Neural cell (in vitro differentiated cells): ENCODE results near the gene GPC1. TPM values are rescaled to one million over a fixed set of nuclear protein-coding genes. Genes with fewer than 3 reads are reported as not detected.

Experiments used
- H2AFZ ChIP-seq: fragments of 200-600, 300-800 bp; sonication (generic), shearing (Covaris generic); 2 replicates; pipeline ENCODE4 v1.6.0; 2014; ENCODE audit warnings: low read depth, mild to moderate bottlenecking, antibody characterized with exemption, low read length, moderate library complexity
- H3F3A ChIP-seq: fragments of 200-600 bp; shearing (Covaris generic); 2 replicates; pipeline ENCODE4 v1.6.1; 2016; ENCODE audit warnings: mild to moderate bottlenecking, moderate library complexity, mixed read lengths, antibody characterized with exemption, low read length; ENCODE audit not compliant: insufficient read depth, poor library complexity, severe bottlenecking
- H3K27ac ChIP-seq: fragments of 200-600, 300-800 bp; sonication (generic), shearing (Covaris generic); 2 replicates; pipeline ENCODE4 v1.5.1; 2014; ENCODE audit warnings: mild to moderate bottlenecking, low read length, moderate library complexity
- H3K27me3 ChIP-seq: fragments of 300-800, 200-600 bp; sonication (generic), shearing (Covaris generic); 2 replicates; pipeline ENCODE4 v1.6.0; 2014; ENCODE audit warnings: mild to moderate bottlenecking, low read depth, low read length, moderate library complexity; ENCODE audit not compliant: insufficient read depth
- H3K36me3 ChIP-seq: fragments of 300-800, 200-600 bp; sonication (generic), shearing (Covaris generic); 2 replicates; pipeline ENCODE4 v1.5.1; 2014; ENCODE audit warnings: mild to moderate bottlenecking, antibody characterized with exemption, low read length, moderate library complexity; ENCODE audit not compliant: insufficient read depth
- H3K4me2 ChIP-seq: fragments of 300-800, 200-600 bp; sonication (generic), shearing (Covaris generic); 2 replicates; pipeline ENCODE4 v1.6.0; 2014; ENCODE audit warnings: mild to moderate bottlenecking, low read length
- H3K4me3 ChIP-seq: fragments of 300-800, 200-600 bp; sonication (generic), shearing (Covaris generic); 2 replicates; pipeline ENCODE4 v1.5.1; 2014; ENCODE audit warnings: mild to moderate bottlenecking, low read length, moderate library complexity
- H3K79me2 ChIP-seq: fragments of 200-600 bp; shearing (Covaris generic); replicated peaks from 2 replicates; pipeline ENCODE4 v1.6.0; 2014; ENCODE audit warnings: mild to moderate bottlenecking, low read length, moderate library complexity; ENCODE audit not compliant: insufficient read depth
- H3K9ac ChIP-seq: fragments of 300-800, 200-600 bp; sonication (generic), shearing (Covaris generic); 2 replicates; pipeline ENCODE4 v1.6.1; 2016; ENCODE audit warnings: mild to moderate bottlenecking, low read length, mixed read lengths
- H3K9me2 ChIP-seq: fragments of 200-600 bp; shearing (Covaris generic); 2 replicates; pipeline ENCODE4 v1.6.1; 2016; ENCODE audit warnings: mild to moderate bottlenecking, low read length, mixed read lengths; ENCODE audit not compliant: insufficient read depth
- H3K9me3 ChIP-seq: fragments of 200-600, 300-800 bp; sonication (generic), shearing (Covaris generic); 2 replicates; pipeline ENCODE4 v1.6.1; 2016; ENCODE audit warnings: mild to moderate bottlenecking, mixed run types, low read length, moderate library complexity, mixed read lengths
- H4K20me1 ChIP-seq: fragments of 200-600 bp; shearing (Covaris generic); 2 replicates; pipeline ENCODE4 v1.6.1; 2016; ENCODE audit warnings: mild to moderate bottlenecking, mixed run types; ENCODE audit not compliant: insufficient read depth
- EP300 ChIP-seq: fragments of 450-650 bp; conservative IDR thresholded peaks from 2 replicates; pipeline ENCODE4 v1.6.1; 2014; ENCODE audit warnings: antibody characterized with exemption, mild to moderate bottlenecking, moderate library complexity; ENCODE audit not compliant: poor library complexity, severe bottlenecking
- EZH2 ChIP-seq: fragments of 200-600, 300-800 bp; shearing (Covaris generic), sonication (generic); IDR thresholded peaks from 2 replicates; pipeline ENCODE4 v1.6.1; 2014; ENCODE audit warnings: antibody characterized with exemption, low read length, borderline replicate concordance, mild to moderate bottlenecking; ENCODE audit not compliant: insufficient read depth, poor library complexity, severe bottlenecking
- POLR2AphosphoS5 ChIP-seq: IDR thresholded peaks from 2 replicates; pipeline ENCODE4 v1.6.1; 2012
- RAD21 ChIP-seq: fragments of 450-650 bp; conservative IDR thresholded peaks from 2 replicates; pipeline ENCODE4 v1.6.1; 2014; ENCODE audit warnings: antibody characterized with exemption, mild to moderate bottlenecking, moderate library complexity
- TAF1 ChIP-seq: IDR thresholded peaks from 2 replicates; pipeline ENCODE4 v1.6.1; 2012; ENCODE audit warnings: low read depth
- polyA plus RNA-seq: library from polyadenylated mRNA; depleted of rRNA; stranded (reverse); fragments of >200 nt; gene quantifications from 2 replicates; pipeline ENCODE4 v1.2.3, GENCODE V29; 2014
- TF ChIP-seq, protein P1 (sequence below): fragments of 450-650 bp; IDR thresholded peaks from 2 replicates; pipeline ENCODE4 v1.5.1; 2014; ENCODE audit warnings: antibody characterized with exemption, mild to moderate bottlenecking, moderate library complexity; ENCODE audit not compliant: poor library complexity, severe bottlenecking

Gene GPC1
- polyA plus RNA-seq, 1 donor from 2014 or later, result 74.0 TPM

DNA sequence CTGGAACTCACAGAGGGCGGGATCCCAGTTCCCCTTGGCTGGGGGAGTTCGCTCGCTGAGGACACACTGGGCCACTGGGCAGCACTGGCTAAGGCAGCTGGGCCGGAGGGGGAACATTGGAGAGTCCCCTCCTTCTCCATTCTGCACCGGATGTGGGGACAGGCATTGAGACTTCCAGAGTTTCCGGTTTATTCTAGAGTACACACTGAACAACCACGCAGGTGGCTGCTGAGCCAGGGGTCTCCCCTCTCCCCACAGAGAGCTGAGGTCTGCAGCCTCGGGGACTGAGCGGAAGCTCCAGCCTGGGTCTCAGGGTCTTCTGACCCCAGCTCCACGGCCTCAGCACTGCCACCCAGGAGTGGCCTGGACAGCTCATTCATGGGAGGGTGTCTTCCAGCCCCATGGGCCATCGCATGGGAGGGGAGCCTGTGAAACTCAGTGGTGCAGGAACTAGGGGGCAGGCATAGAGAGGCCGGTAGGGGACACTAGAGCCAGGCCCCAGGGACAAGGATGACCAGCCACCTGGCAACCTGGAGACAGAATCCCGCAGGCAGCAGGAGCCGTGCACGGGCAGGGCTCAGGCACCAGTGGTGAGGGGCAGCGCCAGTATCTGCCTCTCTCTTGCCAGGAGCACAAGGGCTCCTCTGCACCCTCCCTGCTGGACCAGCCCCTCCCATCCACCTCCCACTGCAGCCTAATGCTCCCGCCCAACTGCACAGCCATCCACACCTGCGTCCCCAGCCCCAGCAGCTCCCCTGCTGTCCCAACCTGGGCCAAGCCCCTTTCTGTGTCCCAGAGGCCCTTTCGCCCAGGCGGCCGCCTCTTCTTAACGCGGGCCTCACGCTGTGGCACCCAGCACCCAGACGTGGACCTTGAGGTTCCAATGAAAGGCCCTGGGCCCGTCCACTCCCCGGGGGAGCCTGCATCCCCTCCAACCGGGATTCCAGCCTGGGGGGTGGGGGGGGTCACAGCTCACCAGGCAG, 45.1 kb upstream of the GPC1 start:
- Histone ChIP-seq H3K9me2 (no peaks in the 10 kb centered on the region), H3K4me3 (no peak overlapping the region), H3F3A (no peaks in the 10 kb centered on the region), H3K4me2 (no peak overlapping the region), H3K36me3 (no peaks in the 10 kb centered on the region), H3K79me2 (no peaks in the 10 kb centered on the region), H2AFZ (no peak overlapping the region), H3K9ac (no peak overlapping the region), H3K9me3 (no peaks in the 10 kb centered on the region), H3K27me3 (no peaks in the 10 kb centered on the region), H4K20me1 (no peaks in the 10 kb centered on the region), H3K27ac (no peak overlapping the region)
- TF ChIP-seq, protein P1, sequence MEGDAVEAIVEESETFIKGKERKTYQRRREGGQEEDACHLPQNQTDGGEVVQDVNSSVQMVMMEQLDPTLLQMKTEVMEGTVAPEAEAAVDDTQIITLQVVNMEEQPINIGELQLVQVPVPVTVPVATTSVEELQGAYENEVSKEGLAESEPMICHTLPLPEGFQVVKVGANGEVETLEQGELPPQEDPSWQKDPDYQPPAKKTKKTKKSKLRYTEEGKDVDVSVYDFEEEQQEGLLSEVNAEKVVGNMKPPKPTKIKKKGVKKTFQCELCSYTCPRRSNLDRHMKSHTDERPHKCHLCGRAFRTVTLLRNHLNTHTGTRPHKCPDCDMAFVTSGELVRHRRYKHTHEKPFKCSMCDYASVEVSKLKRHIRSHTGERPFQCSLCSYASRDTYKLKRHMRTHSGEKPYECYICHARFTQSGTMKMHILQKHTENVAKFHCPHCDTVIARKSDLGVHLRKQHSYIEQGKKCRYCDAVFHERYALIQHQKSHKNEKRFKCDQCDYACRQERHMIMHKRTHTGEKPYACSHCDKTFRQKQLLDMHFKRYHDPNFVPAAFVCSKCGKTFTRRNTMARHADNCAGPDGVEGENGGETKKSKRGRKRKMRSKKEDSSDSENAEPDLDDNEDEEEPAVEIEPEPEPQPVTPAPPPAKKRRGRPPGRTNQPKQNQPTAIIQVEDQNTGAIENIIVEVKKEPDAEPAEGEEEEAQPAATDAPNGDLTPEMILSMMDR, result no peak
- TF ChIP-seq RAD21 (no peak), EZH2 (no peak), POLR2AphosphoS5 (no peak)

DNA sequence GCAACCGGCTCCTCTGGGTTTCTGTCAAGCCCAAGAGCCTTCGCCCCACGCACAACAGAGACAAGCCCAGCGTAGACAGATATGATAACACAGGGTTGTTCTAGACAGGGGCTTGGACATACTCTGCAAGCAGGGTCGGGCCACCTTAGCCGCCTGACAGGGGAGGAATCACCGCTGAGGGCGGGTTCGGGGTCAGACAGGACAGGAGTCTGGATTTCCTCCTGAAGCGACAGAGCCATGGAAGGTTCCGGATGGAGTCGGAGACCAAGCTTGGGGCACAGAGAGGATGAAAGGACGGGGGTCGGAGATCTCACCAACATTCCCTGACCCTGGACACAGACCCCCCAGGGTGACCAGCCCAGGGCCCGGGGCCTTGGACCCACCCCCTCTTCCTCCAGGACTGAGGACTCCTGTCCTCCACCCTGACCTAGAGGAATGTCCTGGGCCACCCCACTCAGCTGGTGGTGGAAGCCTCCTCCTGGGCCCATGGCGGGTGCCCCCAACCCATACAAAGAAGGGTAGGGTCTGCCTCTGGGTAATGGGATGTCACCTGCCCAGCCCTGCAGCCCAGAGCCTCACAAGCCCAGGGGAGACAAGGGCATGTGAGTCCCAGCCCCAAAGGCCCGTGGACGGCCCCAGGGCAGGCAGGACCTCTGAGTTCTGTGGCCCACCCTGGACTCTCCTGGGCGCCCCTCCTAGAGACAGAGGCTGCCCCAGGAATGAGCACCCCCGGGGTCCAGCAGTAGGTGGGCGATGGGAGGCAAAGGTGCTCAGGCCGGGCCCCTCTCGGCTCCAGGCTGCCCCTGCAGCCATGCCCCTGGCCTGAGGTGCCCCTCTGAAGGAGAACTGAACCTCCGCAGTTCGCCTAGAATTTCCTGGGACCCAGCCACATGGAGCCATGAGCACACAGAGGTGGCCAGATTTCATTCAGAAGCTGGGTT, 44.1 kb upstream of the GPC1 start:
- Histone ChIP-seq H3F3A (no peaks in the 10 kb centered on the region), H3K9ac (no peak overlapping the region), H3K79me2 (no peaks in the 10 kb centered on the region), H3K27ac (no peak overlapping the region), H3K9me3 (no peaks in the 10 kb centered on the region), H3K27me3 (no peaks in the 10 kb centered on the region), H3K36me3 (no peaks in the 10 kb centered on the region), H3K4me3 (no peak overlapping the region), H4K20me1 (no peaks in the 10 kb centered on the region), H3K4me2 (no peak overlapping the region), H2AFZ (no peak overlapping the region), H3K9me2 (no peaks in the 10 kb centered on the region)
- no peak for TF ChIP-seq TAF1

DNA sequence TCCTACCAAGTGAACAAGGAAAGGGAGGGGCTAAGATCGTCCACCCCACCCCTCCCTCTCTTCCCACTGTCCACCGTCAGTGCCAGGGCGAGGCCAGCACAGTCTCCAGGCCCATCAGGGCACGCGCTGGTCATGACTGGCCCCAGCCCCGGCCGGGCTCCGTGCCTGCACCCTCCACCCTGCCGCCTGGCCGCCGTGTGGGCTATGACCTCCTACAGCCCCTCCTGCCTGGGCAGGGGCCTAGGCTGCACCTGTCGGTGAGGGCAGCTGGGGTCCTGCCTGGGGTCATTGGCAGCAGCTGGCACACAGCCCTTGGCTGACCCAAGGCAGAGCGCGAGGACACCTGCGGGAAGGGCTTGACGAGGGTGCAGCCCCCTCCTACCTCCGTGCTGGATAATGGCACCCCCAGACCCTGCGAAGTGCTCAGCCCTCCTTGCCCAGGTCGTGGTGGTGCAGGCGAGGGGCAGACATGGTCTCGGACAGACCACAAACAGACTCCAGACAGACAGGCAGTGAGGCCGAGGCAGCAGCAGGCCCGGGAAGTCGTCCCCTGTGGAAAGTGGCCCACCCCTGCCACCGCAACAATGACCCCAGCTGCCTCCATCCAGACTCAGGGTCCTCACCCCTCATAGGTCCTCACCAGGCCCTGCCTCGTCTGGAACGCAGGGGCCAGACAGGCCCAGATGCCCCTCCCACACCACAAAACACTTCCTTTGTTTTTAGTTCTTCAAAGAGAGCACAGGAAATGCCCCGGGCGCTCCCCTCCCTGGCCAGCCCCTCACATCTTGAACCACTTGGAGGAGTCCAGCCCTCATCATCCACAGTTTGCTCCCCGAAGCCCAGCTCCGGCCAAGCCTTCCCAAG, 43.1 kb upstream of the GPC1 start:
- no peak overlapping the region for H3K4me2 ChIP-seq
- no peak overlapping the region for H2AFZ ChIP-seq
- no peaks in the 10 kb centered on the region for H3K27me3 ChIP-seq
- no peak for TF ChIP-seq EP300
- H3F3A ChIP-seq, result no peaks in the 10 kb centered on the region
- no peaks in the 10 kb centered on the region for H3K9me2 ChIP-seq
- H3K79me2 ChIP-seq, result no peaks in the 10 kb centered on the region
- H3K27ac ChIP-seq, result no peak overlapping the region
- H4K20me1 ChIP-seq, result no peaks in the 10 kb centered on the region
- H3K4me3 ChIP-seq, result no peak overlapping the region
- H3K9me3 ChIP-seq, result no peaks in the 10 kb centered on the region
- no peaks in the 10 kb centered on the region for H3K36me3 ChIP-seq
- no peak overlapping the region for H3K9ac ChIP-seq
